ENCODE results near the gene DNAAF9.
A peak's percentile ranks its signal among the peaks of the same experiment; 100 is the strongest.
"Not testable (repeated sequence)": the region's sequence is repeated elsewhere in the genome, so short reads cannot be mapped to it uniquely, and the experiment has no call there.

Gene DNAAF9

GRCh38 chr20:3407040-3407770, at the start of gene DNAAF9:
Gene DNAAF9 (minus strand): TSS chr20:3407669. CDS start chr20:3407557, 112 bp downstream.
- DNase-seq = peak; percentile 82

DNA sequence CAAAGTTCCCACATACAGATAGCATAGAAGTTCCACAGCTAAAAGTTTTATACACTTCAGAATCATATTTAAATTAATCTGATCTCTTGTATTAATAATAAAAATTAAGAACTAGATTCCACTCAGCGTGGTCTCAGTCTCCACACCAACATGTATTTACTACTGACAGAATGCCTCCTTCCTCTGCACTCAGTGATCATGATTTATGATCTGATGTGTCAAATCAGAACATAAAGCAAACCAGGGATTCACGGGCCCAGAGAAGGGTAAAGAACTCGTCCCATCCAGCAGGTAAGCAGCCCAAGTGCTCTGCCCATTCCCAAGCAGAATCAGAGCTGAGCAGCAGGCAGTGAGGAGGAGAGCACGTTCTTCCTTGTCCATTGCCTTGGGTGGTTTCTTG, 49.2 kb upstream of the DNAAF9 start:
- no peak for DNase-seq

DNA sequence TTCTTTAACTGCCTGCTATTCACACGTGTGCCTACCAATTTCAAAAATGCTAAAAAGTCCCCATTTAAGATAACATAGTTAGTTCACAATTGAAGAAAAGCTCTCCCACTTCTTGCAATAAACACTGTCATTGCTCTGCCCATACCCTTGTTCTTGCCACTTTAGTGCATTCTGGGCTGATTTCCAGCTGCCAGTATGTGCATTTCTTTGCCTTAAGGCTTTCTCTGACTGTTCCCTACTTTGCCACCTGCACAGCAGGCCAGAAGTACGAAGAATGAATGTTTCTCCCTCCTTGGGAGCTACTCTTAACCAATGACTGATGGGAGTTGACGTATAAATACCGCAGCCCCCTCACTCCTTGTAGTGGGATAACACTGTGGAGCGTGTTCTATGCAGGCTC, 47.4 kb upstream of the DNAAF9 start:
- DNase-seq = no peak

GRCh38 chr20:3452690-3453089, 45.2 kb upstream of the DNAAF9 start:
- no peak for DNase-seq

- DNase-seq = no peak
These were observed 44.7 kb upstream of the DNAAF9 start for GRCh38 chr20:3452136-3452535.

DNA sequence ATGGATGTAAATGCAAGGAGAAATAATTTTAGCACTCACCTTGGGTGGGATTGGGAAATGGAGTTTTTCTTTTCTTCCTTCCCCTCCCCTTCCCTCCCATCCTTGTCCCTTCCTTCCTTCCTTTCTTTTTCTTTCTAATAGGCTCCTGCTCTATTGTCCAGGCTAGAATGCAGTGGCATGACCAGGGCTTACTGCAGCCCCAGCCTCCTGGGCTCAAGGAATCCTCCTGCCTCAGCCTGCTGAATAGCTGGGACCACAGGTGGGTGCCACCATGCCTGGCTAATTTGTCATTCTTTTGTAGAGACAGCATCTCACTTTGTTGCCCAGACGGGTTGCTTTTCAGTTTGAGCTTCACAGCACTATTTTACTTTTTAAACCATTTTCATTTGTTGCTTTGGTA, 41.9 kb upstream of the DNAAF9 start:
- DNase-seq = no peak

DNA sequence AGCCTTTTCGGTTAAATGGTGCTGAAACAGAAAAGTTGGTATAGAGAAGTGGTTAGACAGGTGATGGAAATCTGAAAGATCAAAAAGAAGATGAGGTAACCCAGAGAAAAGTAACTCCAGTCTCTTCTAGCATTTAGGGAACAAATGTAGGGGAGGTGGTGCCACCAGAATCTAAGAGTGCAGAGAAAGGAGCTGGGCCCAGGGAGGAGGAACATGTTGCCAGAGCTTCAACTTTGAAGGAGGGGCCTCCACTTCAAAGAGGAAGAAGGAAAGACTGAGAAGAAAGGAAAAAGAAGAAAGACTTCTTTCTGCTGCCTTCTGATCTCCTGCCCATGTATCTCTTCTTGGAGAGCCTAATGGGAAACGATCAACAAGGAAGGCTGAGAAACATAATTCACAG, 39.9 kb upstream of the DNAAF9 start:
- no peak for DNase-seq

DNA sequence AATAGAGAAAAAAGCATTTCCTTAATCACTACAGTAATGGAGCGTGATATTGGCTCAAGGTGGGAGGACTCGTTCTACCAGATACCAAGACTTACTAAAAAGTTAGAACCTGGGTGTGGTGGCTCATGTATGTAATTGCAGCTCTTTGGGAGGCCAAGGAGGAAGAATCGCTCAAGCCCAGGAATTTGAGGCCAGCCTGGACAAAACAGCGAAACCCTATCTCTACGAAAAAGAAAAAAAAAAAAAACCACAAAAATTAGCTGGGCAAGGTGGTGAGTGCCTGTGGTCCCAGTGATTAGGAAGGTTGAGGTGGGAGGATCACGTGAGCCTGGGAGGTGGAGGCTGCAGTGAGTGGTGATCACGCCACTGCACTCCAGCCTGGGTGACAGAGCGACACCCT, 39.3 kb upstream of the DNAAF9 start:
- no peak for DNase-seq

GRCh38 chr20:3436864-3437574, 29.6 kb upstream of the DNAAF9 start:
- no peak for DNase-seq

DNA sequence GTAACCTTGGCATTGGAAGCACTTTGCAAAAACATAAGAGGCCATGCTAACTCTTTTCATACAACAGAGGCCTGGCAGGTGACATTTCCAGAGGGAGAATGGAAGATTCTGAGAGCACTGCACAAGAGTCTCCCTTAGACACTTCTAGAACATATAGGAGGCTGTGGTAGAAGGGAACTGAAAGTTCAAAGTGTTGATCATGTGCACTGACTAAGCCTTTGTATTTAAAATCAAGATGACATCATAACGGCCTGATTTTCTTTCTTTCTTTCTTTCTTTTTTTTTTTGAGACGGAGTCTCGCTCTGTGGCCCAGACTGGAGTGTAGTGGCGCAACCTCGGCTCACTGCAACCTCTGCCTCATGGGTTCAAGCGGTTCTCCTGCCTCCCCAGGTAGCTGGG, 26.8 kb upstream of the DNAAF9 start:
- DNase-seq = no peak

GRCh38 chr20:3433744-3434143, 26.3 kb upstream of the DNAAF9 start:
- DNase-seq = no peak

GRCh38 chr20:3432844-3433243, 25.4 kb upstream of the DNAAF9 start:
- DNase-seq = no peak

GRCh38 chr20:3431109-3431508, 23.6 kb upstream of the DNAAF9 start:
- no peak for DNase-seq

- no peak for DNase-seq
These were observed 23.1 kb upstream of the DNAAF9 start for GRCh38 chr20:3430376-3431069.

- DNase-seq = not testable (repeated sequence)
These were observed 19.3 kb upstream of the DNAAF9 start for GRCh38 chr20:3426766-3427165.

DNA sequence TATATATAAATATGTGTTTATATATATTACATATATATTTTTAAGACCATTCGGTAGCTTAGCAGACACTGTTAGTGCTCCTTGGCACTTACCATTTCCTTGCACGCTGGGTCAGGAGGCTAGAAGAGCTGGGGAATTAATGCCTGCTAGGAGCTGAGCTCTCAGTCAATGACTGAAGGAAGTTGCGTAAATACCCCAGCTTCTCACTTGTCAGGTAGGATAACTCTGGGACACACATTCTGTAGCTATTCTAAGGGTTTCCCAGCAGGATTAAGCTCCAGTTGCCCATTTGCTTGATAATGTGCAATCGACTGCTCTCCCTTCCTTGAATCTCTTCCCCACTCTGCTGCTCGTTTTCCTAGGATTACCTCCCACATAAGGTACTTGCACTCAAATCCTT, 15.7 kb upstream of the DNAAF9 start:
- DNase-seq = no peak

DNA sequence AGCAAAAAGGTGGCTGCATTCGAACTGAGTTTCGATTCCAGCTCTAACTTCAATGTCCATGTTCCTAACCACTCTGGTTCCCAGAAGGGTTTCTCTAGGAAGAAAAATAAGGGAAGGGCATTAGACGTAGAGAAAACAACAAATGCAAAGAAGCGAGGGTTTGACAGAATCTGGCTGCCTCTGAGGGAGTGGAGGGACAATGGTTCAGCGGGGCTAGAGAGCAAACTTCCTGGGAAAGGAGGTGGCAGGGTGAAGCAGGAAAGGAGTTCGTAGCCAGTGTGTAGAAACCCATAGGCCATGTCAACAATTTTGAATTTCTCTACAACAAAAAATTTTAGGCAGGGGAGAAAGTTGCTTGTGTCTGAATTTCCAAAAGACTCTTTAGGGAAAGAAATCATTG, 14.5 kb upstream of the DNAAF9 start:
- DNase-seq = no peak

GRCh38 chr20:3420211-3420707, 12.8 kb upstream of the DNAAF9 start:
- DNase-seq = no peak

DNA sequence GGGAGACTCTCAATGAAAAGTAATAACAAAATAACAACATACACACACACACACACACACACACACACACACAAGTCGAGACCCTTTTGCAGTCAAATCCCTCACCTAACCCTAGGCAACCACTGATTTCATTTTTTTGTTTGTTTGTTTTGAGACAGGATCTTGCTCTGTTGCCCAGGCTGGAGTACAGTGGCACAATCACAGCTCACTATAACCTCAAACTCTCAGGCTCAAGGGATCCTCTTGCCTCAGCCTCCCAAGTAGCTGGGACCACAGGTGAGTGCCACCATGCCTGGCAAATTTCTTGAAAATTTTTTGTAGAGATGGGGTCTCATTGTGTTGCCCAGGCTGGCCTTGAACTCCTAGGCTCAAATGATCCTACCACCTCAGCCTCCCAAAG, 10.7 kb upstream of the DNAAF9 start:
- DNase-seq = not testable (repeated sequence)

DNA sequence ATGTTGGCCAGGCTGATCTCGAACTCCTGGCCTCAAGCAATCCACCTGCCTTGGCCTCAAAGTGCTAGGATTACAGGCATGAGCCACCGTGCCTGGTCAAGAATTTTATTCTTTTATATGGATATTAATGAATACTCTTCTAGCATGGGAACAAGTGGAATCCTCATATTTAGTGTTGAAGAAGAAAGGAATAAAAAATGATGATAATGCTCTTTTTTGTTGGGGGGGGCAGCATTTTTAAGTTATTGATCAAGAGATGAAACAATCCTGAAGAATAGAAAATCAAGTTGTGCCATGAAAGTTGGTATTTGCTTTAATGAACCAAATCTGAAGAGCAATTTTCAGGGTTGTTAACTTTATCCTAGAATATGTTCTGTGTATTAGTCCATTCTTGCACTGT, 6.7 kb upstream of the DNAAF9 start:
- no peak for DNase-seq

GRCh38 chr20:3413393-3413889, 6.0 kb upstream of the DNAAF9 start:
- DNase-seq = no peak

DNA sequence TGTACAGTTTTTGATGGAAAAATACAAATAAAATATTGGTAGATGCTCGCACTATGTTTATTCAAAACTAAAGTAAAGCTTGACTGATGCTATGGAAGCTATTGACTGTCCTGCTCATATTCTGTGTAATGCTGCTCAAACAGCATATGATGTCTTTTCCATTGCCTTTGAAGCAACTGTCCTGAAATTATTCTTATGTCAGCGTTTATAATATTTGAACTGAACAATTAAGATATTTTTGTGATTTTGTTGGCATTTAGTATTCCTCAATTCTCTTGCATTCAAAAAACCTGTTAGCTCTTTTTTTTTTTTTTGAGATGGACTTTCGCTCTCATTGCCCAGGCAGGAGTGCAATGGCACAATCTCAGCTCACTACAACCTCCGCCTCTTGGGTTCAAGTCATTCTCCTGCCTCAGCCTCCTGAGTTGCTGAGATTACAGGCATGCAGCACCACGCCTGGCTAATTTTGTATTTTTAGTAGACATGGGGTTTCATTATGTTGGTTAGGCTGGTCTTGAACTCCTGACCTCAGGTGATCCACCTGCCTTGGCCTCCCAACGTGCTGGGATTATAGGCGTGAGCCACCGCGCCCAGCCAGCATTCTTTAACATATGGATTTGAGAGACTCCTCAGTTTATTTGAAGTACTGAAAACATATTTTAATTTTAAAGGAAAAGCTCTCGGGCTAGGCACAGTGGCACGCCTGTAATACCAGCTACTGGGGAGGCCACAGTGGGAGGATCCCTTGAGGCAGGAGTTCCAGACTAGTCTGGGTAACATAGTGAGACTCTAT, 5.3 kb upstream of the DNAAF9 start:
- no peak for DNase-seq

GRCh38 chr20:3410464-3410863, 3.0 kb upstream of the DNAAF9 start:
- DNase-seq = no peak
